Islet precursor cell (in vitro differentiated cells): Measurements from ENCODE around the gene TMEM235.
"Not testable (repeated sequence)": the region's sequence is repeated elsewhere in the genome, so short reads cannot be mapped to it uniquely, and the experiment has no call there.

Experiments
- DNase-seq: peaks from one replicate; pipeline ENCODE4 v3.0.0-alpha.2; 2018

Gene TMEM235

GRCh38 chr17:78219396-78220150, 11.9 kb upstream of the TMEM235 start:
- DNase-seq = no peak

- DNase-seq = no peak
Observed at GRCh38 chr17:78223061-78223460, 8.4 kb upstream of the TMEM235 start.

- DNase-seq = no peak
Observed at GRCh38 chr17:78223765-78224164, 7.7 kb upstream of the TMEM235 start.

- DNase-seq = peak; percentile 56
Observed at GRCh38 chr17:78224231-78225087, 7.0 kb upstream of the TMEM235 start.

GRCh38 chr17:78225088-78225865, 6.2 kb upstream of the TMEM235 start:
- DNase-seq = no peak

- peak; percentile 52 for DNase-seq
Observed at GRCh38 chr17:78226055-78226758, 5.2 kb upstream of the TMEM235 start.

- peak; percentile 53 for DNase-seq
Observed at GRCh38 chr17:78226759-78227454, 4.5 kb upstream of the TMEM235 start.

GRCh38 chr17:78227455-78227916, 3.9 kb upstream of the TMEM235 start:
- DNase-seq = no peak

- no peak for DNase-seq
Observed at GRCh38 chr17:78228176-78228575, 3.3 kb upstream of the TMEM235 start.

- no peak for DNase-seq
Observed at GRCh38 chr17:78230252-78230962, 1.0 kb upstream of the TMEM235 start.

- DNase-seq = peak; percentile 79
Observed at GRCh38 chr17:78231991-78232858, 794 bp downstream of the TMEM235 start.

- DNase-seq = no peak
Observed at GRCh38 chr17:78232859-78233173, 1.4 kb downstream of the TMEM235 start.

- no peak for DNase-seq
Observed at GRCh38 chr17:78233678-78234077, 2.2 kb downstream of the TMEM235 start.

GRCh38 chr17:78234261-78234865, 2.9 kb downstream of the TMEM235 start:
- peak; percentile 56 for DNase-seq

GRCh38 chr17:78235022-78235421, 3.6 kb downstream of the TMEM235 start:
- not testable (repeated sequence) for DNase-seq

- peak; percentile 52 for DNase-seq
Observed at GRCh38 chr17:78235885-78236284, 4.5 kb downstream of the TMEM235 start.

GRCh38 chr17:78236362-78237127, 5.1 kb downstream of the TMEM235 start:
- DNase-seq = peak; percentile 55

GRCh38 chr17:78237401-78238012, 6.1 kb downstream of the TMEM235 start:
- DNase-seq = peak; percentile 50
